ENCODE measurements around the gene GLDN.

DNA sequence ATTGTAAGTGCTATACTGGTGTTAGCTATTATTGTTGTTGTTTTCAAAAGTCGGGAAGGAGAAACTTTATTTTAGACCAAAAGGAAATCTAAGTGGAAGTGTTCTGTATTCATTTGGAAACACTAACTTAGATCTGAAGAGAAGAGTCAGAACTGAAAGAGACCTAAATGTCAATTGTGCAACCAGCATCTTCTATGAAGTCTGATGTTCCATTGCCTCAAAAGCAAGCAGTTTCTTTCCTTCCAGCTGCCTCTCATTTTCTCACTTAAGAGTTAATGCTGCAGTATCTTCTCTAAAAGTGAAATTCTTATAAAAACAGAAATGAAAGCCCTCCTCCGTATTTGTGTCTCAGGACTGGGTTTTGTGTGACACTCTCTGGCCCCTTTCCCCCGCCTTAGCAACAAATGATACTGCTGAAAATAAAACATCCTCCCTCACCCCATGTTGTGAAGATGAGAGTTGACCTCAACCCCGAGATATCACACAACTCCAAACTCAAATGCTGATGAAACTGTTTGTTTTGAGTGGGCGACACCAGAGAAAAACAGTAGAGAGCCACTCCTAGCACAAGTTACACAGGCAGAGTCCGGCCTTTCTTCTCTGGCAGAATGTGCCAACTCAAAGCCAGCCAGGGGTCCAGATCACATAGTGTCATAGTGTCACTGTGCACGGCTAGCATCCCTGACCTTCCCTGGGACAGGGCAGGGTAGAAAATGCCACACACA is 48.9 kb downstream of the GLDN start:
- TF ChIP-seq, protein P1, sequence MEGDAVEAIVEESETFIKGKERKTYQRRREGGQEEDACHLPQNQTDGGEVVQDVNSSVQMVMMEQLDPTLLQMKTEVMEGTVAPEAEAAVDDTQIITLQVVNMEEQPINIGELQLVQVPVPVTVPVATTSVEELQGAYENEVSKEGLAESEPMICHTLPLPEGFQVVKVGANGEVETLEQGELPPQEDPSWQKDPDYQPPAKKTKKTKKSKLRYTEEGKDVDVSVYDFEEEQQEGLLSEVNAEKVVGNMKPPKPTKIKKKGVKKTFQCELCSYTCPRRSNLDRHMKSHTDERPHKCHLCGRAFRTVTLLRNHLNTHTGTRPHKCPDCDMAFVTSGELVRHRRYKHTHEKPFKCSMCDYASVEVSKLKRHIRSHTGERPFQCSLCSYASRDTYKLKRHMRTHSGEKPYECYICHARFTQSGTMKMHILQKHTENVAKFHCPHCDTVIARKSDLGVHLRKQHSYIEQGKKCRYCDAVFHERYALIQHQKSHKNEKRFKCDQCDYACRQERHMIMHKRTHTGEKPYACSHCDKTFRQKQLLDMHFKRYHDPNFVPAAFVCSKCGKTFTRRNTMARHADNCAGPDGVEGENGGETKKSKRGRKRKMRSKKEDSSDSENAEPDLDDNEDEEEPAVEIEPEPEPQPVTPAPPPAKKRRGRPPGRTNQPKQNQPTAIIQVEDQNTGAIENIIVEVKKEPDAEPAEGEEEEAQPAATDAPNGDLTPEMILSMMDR (IDR thresholded peaks at IDR 0.05) = no peak
- TF ChIP-seq POLR2A (IDR thresholded peaks at IDR 0.05) = no peak
